ENCODE results near the gene GLS. TPM values are rescaled to one million over a fixed set of nuclear protein-coding genes. Genes with fewer than 3 reads are reported as not detected.

Gene GLS
- total and polyA plus RNA-seq, 2 of the 13 experiments (the other 11 are each of a cell fraction or from before 2014, with no cell fraction given) = 78.6 to 183 TPM

DNA sequence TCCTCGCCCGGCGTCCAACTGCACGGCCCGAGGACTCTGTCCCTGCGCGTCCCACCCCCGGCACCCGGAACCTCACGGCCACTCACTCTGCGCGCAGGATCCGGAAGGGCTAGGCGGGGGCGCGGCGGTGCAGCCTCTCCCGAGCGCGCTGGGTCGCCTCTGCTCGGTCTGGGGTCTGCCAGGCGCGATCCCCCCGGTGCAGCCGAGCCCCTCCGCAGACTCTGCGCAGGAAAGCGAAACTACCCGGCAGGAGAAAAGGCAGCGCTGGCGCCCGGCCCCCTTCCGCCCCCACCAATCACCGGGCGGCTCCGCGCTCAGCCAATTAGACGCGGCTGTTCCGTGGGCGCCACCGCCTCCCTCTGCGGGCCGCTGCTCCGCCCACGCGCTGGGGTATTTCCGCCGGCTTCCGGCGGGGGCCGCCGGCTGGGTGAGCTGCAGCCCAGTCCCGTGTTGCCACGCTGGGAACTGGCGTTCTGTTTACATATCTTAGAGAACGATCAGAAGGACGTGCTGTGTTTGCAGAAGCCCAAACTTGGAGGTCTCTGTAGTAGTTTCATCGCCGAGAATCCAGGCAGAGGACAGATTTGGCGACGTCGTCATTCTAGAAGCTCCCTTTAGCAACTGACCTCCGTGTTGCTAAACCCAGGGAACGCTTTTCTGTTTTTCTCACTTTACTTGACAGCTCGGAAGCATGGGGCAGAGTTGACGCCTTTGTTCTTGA is 133.5 kb downstream of the GLS start, which contains the start of gene STAT1 (continued):
- TF ChIP-seq, protein P1, sequence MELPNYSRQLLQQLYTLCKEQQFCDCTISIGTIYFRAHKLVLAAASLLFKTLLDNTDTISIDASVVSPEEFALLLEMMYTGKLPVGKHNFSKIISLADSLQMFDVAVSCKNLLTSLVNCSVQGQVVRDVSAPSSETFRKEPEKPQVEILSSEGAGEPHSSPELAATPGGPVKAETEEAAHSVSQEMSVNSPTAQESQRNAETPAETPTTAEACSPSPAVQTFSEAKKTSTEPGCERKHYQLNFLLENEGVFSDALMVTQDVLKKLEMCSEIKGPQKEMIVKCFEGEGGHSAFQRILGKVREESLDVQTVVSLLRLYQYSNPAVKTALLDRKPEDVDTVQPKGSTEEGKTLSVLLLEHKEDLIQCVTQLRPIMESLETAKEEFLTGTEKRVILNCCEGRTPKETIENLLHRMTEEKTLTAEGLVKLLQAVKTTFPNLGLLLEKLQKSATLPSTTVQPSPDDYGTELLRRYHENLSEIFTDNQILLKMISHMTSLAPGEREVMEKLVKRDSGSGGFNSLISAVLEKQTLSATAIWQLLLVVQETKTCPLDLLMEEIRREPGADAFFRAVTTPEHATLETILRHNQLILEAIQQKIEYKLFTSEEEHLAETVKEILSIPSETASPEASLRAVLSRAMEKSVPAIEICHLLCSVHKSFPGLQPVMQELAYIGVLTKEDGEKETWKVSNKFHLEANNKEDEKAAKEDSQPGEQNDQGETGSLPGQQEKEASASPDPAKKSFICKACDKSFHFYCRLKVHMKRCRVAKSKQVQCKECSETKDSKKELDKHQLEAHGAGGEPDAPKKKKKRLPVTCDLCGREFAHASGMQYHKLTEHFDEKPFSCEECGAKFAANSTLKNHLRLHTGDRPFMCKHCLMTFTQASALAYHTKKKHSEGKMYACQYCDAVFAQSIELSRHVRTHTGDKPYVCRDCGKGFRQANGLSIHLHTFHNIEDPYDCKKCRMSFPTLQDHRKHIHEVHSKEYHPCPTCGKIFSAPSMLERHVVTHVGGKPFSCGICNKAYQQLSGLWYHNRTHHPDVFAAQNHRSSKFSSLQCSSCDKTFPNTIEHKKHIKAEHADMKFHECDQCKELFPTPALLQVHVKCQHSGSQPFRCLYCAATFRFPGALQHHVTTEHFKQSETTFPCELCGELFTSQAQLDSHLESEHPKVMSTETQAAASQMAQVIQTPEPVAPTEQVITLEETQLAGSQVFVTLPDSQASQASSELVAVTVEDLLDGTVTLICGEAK (IDR thresholded peaks at IDR 0.05) = no peak
- TF ChIP-seq, protein P1 (CRISPR knock-in tag; IDR thresholded peaks at IDR 0.05) = peak; percentile 79; the same call in 1 of the 2 replicates
- TF ChIP-seq GLI4 (CRISPR knock-in tag; IDR thresholded peaks at IDR 0.05; ENCODE audit: borderline replicate concordance) (peak; percentile 91; the same call in 1 of the 2 replicates), POLR2AphosphoS2 (IDR thresholded peaks at IDR 0.05; ENCODE audit: low read depth, low read length) (no peak), SSRP1 (CRISPR knock-in tag; IDR thresholded peaks at IDR 0.05) (peak; percentile 20; the same call in 1 of the 2 replicates), BCL3 (CRISPR knock-in tag; IDR thresholded peaks at IDR 0.05) (peak; percentile 96; the same call in 1 of the 2 replicates), ZNF574 (CRISPR knock-in tag; IDR thresholded peaks at IDR 0.05) (peak; percentile 95), ZNF816 (CRISPR knock-in tag; IDR thresholded peaks at IDR 0.05; ENCODE audit: borderline replicate concordance) (peak; percentile 99), FOXK2 (IDR thresholded peaks at IDR 0.05) (peak; percentile 82), ZNF749 (CRISPR knock-in tag; IDR thresholded peaks at IDR 0.05; ENCODE audit: borderline replicate concordance) (peak; percentile 99), ZNF800 (CRISPR knock-in tag; IDR thresholded peaks at IDR 0.05) (peak; percentile 56; the same call in 1 of the 2 replicates)
- TF ChIP-seq, protein P2, sequence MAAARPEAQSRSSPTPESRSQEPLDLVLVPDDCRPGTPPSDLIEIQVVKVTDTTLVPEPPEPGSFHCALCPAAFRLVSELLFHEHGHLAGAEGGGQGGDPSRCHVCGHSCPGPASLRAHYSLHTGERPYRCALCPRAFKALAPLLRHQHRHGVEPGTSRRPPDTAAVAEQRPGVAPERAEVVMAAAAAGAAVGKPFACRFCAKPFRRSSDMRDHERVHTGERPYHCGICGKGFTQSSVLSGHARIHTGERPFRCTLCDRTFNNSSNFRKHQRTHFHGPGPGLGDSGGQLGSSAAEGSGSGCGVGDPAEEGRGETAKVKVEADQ (CRISPR knock-in tag; IDR thresholded peaks at IDR 0.05; ENCODE audit: borderline replicate concordance) = peak; percentile 96

Measured in HepG2 (cell line).